ENCODE results near the gene RSU1.

The RSU1 gene

DNA sequence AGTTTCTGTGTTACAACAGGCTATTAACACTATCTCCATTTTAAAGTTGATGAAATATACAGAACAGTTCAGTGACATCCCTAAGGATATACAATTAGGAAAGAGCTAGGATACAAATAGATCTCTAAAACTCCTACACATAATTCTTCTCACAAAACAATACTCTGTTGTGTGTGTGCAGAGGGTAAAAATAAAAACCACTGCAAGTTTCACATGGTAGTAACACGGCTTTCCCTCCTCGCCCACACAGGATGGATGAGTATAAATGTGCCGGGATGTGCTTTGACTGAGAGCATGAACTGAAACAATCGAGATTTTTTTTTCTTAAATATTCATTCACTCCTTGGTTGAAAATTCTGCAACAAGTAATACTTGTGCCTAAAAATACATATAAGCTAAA lies 164.0 kb downstream of the RSU1 start:
- no peak for DNase-seq (ENCODE audit: low read depth)
- in situ Hi-C loops (cut with HindIII; ENCODE audit: low sequenced_read_pairs) = no loop called here
- no peak overlapping the region for H3K4me3 ChIP-seq (ENCODE audit: low read depth, low read length)
- TF ChIP-seq CTCF (IDR thresholded peaks at IDR 0.05; ENCODE audit: low read depth, low read length, missing control alignments) = no peak

- DNase-seq (ENCODE audit: low read depth) = no peak
- in situ Hi-C loops (cut with HindIII; ENCODE audit: low sequenced_read_pairs) = no loop called here
- H3K4me3 ChIP-seq (ENCODE audit: low read depth, low read length) = no peak overlapping the region
- no peak for TF ChIP-seq CTCF (IDR thresholded peaks at IDR 0.05; ENCODE audit: low read depth, low read length, missing control alignments)
Observed at GRCh38 chr10:16652154-16652553, 165.1 kb downstream of the RSU1 start.

DNA sequence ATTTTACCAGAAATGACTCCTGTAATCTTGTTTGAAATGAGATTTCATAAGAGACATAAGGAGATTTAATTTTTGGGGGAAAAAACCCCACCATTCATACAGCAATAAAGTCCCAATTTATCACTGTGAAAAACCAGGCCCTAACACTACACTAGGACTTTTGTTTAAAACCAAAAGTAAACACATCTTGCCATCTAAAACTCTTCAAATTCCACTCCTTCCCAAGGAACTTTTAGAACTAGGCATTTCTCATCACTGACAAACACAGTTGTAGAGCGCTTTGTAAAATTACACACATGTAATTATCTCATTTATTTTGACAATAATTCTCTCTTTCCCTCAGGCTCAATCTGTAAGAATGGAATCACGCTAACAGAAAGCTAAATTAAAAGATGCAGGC lies 167.5 kb downstream of the RSU1 start:
- H3K4me3 ChIP-seq (ENCODE audit: low read depth, low read length) = no peak overlapping the region
- no peak for TF ChIP-seq CTCF (IDR thresholded peaks at IDR 0.05; ENCODE audit: low read depth, low read length, missing control alignments)
- in situ Hi-C loops (cut with HindIII; ENCODE audit: low sequenced_read_pairs) = no loop called here
- DNase-seq (ENCODE audit: low read depth) = no peak

DNA sequence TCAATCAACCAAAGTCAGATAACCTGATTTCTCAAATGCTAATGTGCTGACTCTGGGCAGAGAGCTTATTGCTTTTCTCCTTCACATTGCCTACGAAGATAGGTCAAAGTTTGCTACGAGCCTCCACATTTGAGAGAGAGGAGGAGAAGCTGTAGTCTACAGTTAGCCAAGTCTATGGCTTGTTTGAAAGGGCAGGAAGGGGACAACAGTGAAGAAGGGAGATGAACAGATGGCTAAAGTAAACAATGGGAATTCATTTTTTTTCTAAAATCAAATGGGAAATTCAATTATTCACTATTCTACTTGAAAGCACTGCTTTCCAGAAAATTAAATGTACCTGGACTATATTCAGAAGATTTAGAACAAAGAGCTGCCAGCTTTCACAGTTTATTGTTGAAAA lies 168.9 kb downstream of the RSU1 start:
- H3K4me3 ChIP-seq (ENCODE audit: low read depth, low read length) = no peak overlapping the region
- no peak for TF ChIP-seq CTCF (IDR thresholded peaks at IDR 0.05; ENCODE audit: low read depth, low read length, missing control alignments)
- DNase-seq (ENCODE audit: low read depth) = no peak
- in situ Hi-C loops (cut with HindIII; ENCODE audit: low sequenced_read_pairs) = no loop called here

DNA sequence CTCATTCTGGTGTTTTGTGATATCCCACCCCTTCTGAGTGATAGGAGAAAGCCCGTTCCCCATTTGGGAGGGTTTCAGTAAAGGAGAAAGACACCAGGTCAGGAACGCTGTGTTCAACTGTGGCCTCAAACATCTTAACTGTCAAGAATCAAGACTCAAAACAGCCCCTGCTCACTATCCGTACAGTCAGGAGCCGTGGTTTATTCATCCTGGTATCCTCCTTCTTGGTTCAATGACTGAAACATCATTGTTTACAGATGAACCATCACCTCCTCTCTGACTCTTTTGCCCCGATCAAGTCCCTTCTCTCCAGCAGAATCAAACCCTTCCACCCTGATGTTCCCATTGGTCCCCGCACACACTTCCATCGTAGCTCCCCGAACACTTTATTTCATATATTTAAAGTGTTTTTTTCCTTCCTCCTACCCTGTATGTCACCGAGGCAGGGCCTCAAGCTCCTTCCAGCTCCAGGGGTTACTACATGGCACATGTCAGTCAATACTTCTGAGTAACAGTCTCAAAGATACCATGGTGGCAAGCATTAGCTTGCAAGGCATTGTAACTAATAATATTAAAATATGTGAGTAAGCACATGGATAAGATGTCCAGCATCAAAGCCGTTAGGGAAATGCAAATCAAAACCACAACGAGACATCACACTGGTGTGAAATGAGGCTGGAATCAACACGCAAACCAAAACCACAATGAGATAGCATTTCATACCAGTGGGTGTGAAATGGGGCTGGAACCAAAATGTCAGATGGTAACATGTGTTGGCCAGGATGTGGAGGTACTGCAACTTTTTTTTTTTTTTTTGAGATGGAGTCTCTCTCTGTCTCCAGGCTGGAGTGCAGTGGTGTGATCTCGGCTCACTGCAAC lies 170.8 kb downstream of the RSU1 start:
- in situ Hi-C loops (cut with HindIII; ENCODE audit: low sequenced_read_pairs) = no loop called here
- peak; percentile 47 for DNase-seq (ENCODE audit: low read depth)
- H3K4me3 ChIP-seq (ENCODE audit: low read depth, low read length) = no peak overlapping the region
- TF ChIP-seq CTCF (IDR thresholded peaks at IDR 0.05; ENCODE audit: low read depth, low read length, missing control alignments) = no peak

GRCh38 chr10:16644146-16644545 lies 173.1 kb downstream of the RSU1 start:
- no peak overlapping the region for H3K4me3 ChIP-seq (ENCODE audit: low read depth, low read length)
- in situ Hi-C loops (cut with HindIII; ENCODE audit: low sequenced_read_pairs) = no loop called here
- no peak for TF ChIP-seq CTCF (IDR thresholded peaks at IDR 0.05; ENCODE audit: low read depth, low read length, missing control alignments)
- no peak for DNase-seq (ENCODE audit: low read depth)

All from astrocyte of the cerebellum (primary cell).